ENCODE data around the gene MED29. TPM values are rescaled to one million over a fixed set of nuclear protein-coding genes. Genes with fewer than 3 reads are reported as not detected.

MED29 gene
- total RNA-seq, 1 experiment from 2014 or later = 32.0 TPM

DNA sequence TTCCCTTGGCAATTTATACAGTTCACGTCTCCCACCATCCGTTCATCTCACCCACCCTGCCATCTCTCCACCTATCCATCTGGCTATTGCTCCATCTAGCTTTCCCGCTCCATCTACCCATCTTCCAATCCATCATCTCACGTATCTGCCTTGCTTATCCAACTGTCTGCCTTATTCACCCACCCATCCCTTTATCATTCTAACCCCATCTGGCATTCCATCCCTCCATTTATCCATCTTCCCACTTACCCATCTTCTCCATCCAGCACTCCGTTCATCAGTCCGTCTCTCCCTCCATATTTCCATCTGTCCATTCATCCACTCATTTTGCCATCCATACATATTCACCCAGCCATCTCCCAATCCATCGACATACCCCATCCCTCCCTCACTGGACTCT, 34.6 kb downstream of the MED29 start:
- no peaks in the 10 kb centered on the region for H3K9me2 ChIP-seq (ENCODE audit: insufficient read depth)
- H3K4me1 ChIP-seq (ENCODE audit: control insufficient read depth in 1 of 2, insufficient read depth in 2 of 2, low read length in 2 of 2) = peaks cover 33 to 34% of the 10 kb centered on the region in 2 experiments
- intact Hi-C loops (cut with micrococcal nuclease) = no loop called here
- no peak overlapping the region for H2AFZ ChIP-seq (ENCODE audit: low read depth, low read length, poor library complexity, severe bottlenecking)
- no peak overlapping the region for H3K4me3 ChIP-seq (replicated peaks in 1 of 2; ENCODE audit: low read depth in 1 of 2, low read length in 2 of 2)
- H3K27ac ChIP-seq (ENCODE audit: low read depth, low read length) = no peak overlapping the region
- RAD21 ChIA-PET (ENCODE audit: low non-redundant PET in 1 of 2, low total read pairs in 2 of 2, uncharacterized antibody in 2 of 2, unreplicated experiment in 2 of 2) = no interaction called here
- no peaks in the 10 kb centered on the region for H3K9me3 ChIP-seq (ENCODE audit: control insufficient read depth in 1 of 2, insufficient read depth in 1 of 2, low read depth in 1 of 2, low read length in 2 of 2)
- no peak for TF ChIP-seq EZH2phosphoT487 (IDR thresholded peaks at IDR 0.05; ENCODE audit: borderline replicate concordance)
- TF ChIP-seq, protein P1, sequence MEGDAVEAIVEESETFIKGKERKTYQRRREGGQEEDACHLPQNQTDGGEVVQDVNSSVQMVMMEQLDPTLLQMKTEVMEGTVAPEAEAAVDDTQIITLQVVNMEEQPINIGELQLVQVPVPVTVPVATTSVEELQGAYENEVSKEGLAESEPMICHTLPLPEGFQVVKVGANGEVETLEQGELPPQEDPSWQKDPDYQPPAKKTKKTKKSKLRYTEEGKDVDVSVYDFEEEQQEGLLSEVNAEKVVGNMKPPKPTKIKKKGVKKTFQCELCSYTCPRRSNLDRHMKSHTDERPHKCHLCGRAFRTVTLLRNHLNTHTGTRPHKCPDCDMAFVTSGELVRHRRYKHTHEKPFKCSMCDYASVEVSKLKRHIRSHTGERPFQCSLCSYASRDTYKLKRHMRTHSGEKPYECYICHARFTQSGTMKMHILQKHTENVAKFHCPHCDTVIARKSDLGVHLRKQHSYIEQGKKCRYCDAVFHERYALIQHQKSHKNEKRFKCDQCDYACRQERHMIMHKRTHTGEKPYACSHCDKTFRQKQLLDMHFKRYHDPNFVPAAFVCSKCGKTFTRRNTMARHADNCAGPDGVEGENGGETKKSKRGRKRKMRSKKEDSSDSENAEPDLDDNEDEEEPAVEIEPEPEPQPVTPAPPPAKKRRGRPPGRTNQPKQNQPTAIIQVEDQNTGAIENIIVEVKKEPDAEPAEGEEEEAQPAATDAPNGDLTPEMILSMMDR (IDR thresholded peaks at IDR 0.05 in 2 of 3, conservative IDR thresholded peaks at IDR 0.05 in 1 of 3; ENCODE audit: borderline replicate concordance in 1 of 3, insufficient read depth in 1 of 3, low read depth in 2 of 3, low read length in 2 of 3) = no peak
- no peak for TF ChIP-seq SIN3A (IDR thresholded peaks at IDR 0.05; ENCODE audit: low read depth)
- TF ChIP-seq FOSL1 (IDR thresholded peaks at IDR 0.05; ENCODE audit: low read depth) = no peak
- no peak for TF ChIP-seq YY1 (IDR thresholded peaks at IDR 0.05; ENCODE audit: extremely low read depth, insufficient replicate concordance, low read depth, low read length)
- TF ChIP-seq SP1 (IDR thresholded peaks at IDR 0.05; ENCODE audit: low read depth) = no peak
- TF ChIP-seq POLR2A (IDR thresholded peaks at IDR 0.05; ENCODE audit: borderline replicate concordance, extremely low read depth, insufficient read depth, insufficient read length) = no peak
- TF ChIP-seq POLR2AphosphoS5 (IDR thresholded peaks at IDR 0.05; ENCODE audit: low read depth, low read length) = no peak
- TF ChIP-seq ZNF274 (IDR thresholded peaks at IDR 0.05; ENCODE audit: low read depth, low read length) = no peak
- no peak for TF ChIP-seq ZFX (IDR thresholded peaks at IDR 0.05)
- no peak for TF ChIP-seq JUND (IDR thresholded peaks at IDR 0.05)
- TF ChIP-seq CBX3 (IDR thresholded peaks at IDR 0.05; ENCODE audit: low read depth) = no peak
- no peak for TF ChIP-seq SRF (IDR thresholded peaks at IDR 0.05; ENCODE audit: low read depth)
- TF ChIP-seq, protein P2, sequence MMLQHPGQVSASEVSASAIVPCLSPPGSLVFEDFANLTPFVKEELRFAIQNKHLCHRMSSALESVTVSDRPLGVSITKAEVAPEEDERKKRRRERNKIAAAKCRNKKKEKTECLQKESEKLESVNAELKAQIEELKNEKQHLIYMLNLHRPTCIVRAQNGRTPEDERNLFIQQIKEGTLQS (IDR thresholded peaks at IDR 0.05) = no peak
- TF ChIP-seq EZH2 (IDR thresholded peaks at IDR 0.05) = no peak
- no peak for TF ChIP-seq CEBPB (IDR thresholded peaks at IDR 0.05; ENCODE audit: low read depth)
- TF ChIP-seq RAD21 (IDR thresholded peaks at IDR 0.05; ENCODE audit: low read depth) = no peak
- no peak for TF ChIP-seq TCF7L2 (IDR thresholded peaks at IDR 0.05; ENCODE audit: borderline replicate concordance, extremely low read depth, insufficient read depth, insufficient read length)
- TF ChIP-seq, protein P3, sequence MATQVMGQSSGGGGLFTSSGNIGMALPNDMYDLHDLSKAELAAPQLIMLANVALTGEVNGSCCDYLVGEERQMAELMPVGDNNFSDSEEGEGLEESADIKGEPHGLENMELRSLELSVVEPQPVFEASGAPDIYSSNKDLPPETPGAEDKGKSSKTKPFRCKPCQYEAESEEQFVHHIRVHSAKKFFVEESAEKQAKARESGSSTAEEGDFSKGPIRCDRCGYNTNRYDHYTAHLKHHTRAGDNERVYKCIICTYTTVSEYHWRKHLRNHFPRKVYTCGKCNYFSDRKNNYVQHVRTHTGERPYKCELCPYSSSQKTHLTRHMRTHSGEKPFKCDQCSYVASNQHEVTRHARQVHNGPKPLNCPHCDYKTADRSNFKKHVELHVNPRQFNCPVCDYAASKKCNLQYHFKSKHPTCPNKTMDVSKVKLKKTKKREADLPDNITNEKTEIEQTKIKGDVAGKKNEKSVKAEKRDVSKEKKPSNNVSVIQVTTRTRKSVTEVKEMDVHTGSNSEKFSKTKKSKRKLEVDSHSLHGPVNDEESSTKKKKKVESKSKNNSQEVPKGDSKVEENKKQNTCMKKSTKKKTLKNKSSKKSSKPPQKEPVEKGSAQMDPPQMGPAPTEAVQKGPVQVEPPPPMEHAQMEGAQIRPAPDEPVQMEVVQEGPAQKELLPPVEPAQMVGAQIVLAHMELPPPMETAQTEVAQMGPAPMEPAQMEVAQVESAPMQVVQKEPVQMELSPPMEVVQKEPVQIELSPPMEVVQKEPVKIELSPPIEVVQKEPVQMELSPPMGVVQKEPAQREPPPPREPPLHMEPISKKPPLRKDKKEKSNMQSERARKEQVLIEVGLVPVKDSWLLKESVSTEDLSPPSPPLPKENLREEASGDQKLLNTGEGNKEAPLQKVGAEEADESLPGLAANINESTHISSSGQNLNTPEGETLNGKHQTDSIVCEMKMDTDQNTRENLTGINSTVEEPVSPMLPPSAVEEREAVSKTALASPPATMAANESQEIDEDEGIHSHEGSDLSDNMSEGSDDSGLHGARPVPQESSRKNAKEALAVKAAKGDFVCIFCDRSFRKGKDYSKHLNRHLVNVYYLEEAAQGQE (IDR thresholded peaks at IDR 0.05; ENCODE audit: low read depth) = no peak
- no TSS peak for BruUV-seq (replicated peaks)
- no peaks in the 10 kb centered on the region for H4K20me1 ChIP-seq (ENCODE audit: insufficient read depth)
- no peaks in the 10 kb centered on the region for H3K36me3 ChIP-seq (ENCODE audit: control insufficient read depth in 1 of 2, insufficient read depth in 2 of 2, low read length in 2 of 2)
- no peaks in the 10 kb centered on the region for H3K27me3 ChIP-seq (ENCODE audit: insufficient read depth, low read length)
- H3K79me2 ChIP-seq (ENCODE audit: insufficient read depth, low read length) = no peaks in the 10 kb centered on the region
- H3K9ac ChIP-seq (ENCODE audit: low read length) = no peak overlapping the region
- CTCF ChIA-PET = interaction anchor here (0.6 kb wide), 1 partner anchor 303 kb away, joined by 3 read pairs; no protein-coding TSS in a partner anchor
- DNase-seq (ENCODE audit: low read depth, low spot score) (no peak), ATAC-seq (no peak)
- POLR2A ChIA-PET = interaction anchor here (6.0 kb wide), 1 partner anchor 10 kb away, joined by 33 read pairs; the partner anchor contains the start of gene RPS16
- no peak overlapping the region for H3K4me2 ChIP-seq (ENCODE audit: low read length)
